Coronary artery (tissue), 2 donors: Measurements from ENCODE around the gene DENND2C.

Source experiments
- DNase-seq: peaks from one replicate; pipeline ENCODE4 v3.0.0-alpha.2; 2017; ENCODE audit warnings: low spot score
- H3K27ac ChIP-seq, 2 donors: fragments of 200-600 bp; sonication (generic); one replicate each; pipeline ENCODE4 v1.5.1; 2016 to 2019
- H3K4me3 ChIP-seq: fragments of 200-600 bp; sonication (generic); 2 replicates; pipeline ENCODE4 v1.5.1; 2016; ENCODE audit warnings: mild to moderate bottlenecking, moderate library complexity
- TF ChIP-seq, protein P1 (sequence below): fragments of 200-600 bp; sonication (generic); IDR thresholded peaks from one replicate; pipeline ENCODE4 v1.5.1; 2019; ENCODE audit warnings: antibody characterized with exemption

The DENND2C gene

DNA sequence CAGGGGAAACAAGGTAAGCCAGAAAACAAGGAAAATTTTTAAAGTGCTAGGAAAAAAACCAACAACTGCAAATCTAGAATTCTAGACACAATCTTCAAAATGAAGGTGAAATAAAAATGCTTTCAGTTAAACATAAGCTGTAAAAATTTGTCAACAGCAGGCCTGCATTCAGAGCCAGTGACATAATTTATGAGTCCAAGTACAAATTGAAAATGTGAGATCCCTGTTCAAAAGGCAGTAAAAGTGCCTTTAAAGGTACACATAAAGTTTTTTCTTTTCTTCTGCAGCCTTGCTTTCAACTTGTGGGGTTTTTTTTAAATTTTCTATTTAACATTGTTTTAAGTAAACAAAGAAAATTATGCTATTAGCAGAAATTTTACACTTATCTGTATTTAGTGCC is 37.4 kb downstream of the DENND2C start:
- TF ChIP-seq, protein P1, sequence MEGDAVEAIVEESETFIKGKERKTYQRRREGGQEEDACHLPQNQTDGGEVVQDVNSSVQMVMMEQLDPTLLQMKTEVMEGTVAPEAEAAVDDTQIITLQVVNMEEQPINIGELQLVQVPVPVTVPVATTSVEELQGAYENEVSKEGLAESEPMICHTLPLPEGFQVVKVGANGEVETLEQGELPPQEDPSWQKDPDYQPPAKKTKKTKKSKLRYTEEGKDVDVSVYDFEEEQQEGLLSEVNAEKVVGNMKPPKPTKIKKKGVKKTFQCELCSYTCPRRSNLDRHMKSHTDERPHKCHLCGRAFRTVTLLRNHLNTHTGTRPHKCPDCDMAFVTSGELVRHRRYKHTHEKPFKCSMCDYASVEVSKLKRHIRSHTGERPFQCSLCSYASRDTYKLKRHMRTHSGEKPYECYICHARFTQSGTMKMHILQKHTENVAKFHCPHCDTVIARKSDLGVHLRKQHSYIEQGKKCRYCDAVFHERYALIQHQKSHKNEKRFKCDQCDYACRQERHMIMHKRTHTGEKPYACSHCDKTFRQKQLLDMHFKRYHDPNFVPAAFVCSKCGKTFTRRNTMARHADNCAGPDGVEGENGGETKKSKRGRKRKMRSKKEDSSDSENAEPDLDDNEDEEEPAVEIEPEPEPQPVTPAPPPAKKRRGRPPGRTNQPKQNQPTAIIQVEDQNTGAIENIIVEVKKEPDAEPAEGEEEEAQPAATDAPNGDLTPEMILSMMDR = no peak
- H3K27ac ChIP-seq = no peak overlapping the region

DNA sequence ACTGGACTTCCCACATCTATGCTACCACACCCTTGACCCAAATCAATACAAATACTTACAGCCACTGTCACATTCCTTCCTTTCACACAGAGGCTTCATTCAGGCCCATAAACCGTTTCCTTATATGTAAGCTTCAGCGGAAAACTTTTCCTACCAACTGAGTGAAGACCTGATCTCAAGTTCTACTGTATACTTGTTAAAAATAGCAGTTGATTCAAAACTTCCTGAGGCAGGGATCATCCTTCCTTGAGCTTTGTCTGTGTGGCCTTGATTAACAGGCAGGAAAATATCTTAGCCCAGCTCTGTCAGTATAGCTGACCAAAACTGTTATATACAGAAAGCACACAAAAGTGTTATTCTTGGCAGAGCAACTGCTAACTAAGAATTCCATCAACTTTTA is 42.7 kb downstream of the DENND2C start:
- TF ChIP-seq, protein P1 = no peak
- DNase-seq = no peak
- Histone ChIP-seq H3K4me3 (no peak overlapping the region), H3K27ac (no peak overlapping the region)

More for the DNA sequence above, 37.4 kb downstream of the DENND2C start:
- DNase-seq = no peak
- H3K4me3 ChIP-seq = no peak overlapping the region

DNA sequence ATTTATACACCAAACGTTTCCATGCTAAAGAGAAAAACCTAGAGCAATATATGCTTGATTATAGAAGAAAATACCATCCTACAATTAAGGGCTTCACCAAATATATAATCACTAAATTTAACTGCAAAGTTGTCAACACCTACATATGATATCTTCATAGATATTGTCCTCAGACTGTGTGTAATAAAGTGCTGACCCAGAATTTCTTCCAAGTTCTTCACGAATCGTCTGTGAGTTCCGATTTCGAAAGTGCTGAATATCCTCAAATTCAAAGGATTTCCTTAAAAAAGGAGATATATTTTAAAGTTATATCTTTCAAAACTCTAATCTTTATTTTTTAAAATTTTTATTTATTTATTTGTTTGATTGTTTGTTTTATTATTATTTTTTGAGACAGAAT is 46.5 kb downstream of the DENND2C start:
- TF ChIP-seq, protein P1 = no peak
- no peak overlapping the region for H3K4me3 ChIP-seq
- DNase-seq = no peak
- no peak overlapping the region for H3K27ac ChIP-seq

DNA sequence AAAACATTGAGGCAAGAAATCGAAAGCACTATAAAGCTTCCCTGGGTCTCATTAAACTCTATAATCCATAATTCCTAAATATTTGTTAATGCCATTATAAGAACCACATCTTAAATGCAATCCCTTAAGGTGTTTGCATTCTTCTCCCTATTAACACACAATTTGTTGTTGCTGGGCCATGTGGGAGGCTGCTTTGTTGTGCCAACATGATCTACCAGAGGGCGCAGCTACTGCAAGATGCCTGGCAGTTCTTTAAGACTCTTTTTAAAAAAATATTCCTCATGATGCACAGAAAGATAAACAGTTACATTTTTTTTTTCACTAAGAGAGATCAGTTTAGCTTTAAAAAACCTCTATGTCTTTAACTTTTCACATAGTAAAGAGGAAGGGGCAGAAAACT is 49.4 kb downstream of the DENND2C start:
- H3K27ac ChIP-seq = no peak overlapping the region
- TF ChIP-seq, protein P1 = no peak
- DNase-seq = no peak
- no peak overlapping the region for H3K4me3 ChIP-seq

DNA sequence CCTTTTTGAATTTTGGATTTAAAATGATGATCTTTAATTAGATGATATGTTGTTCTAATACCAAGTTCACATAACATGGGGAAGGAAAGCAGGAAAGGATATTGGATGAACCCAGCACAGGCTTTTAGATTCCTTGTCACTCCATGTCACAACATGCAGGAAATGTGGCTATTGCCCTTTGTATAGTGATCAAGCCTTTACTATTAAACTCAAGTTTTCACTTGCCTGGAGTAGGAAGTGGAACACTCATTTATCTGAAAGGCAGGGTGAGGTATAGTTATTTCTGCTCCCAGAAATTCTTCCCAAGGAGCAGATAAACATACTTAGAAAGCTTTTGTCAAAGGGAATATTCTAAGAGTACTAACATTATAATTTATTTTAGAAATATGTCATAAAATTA is 51.2 kb downstream of the DENND2C start:
- no peak overlapping the region for H3K27ac ChIP-seq
- TF ChIP-seq, protein P1 = no peak
- no peak overlapping the region for H3K4me3 ChIP-seq
- DNase-seq = no peak

DNA sequence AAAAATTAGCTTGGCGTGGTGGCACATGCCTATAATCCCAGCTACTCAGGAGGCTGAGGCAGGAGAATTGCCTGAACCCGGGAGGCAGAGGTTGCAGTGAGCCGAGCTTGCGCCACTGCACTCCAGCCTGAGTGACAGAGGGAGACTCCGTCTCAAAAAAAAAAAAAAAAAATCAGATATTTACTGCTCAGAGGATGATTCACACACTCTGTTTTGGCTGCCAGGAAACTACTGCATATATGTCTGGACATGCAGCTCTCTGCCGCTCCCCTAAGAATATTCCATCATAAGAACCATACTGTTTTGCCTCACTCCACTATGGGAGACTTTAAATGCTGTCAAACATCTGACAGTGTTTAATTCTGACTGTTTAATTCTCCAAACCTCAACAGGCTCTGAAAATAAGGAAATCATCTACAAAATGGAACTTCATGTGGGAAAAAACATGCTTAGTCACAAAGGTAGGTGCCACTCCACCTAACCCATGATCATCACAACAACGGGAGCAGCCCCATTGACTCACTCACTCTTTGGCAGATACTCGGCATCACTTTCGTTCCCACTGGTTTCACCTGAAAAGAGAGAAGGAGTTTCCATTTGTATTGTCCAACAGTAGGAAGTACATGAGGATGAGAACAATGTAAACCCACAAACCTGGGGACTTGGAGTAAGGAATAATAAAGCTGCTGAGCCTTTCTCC is 59.2 kb downstream of the DENND2C start:
- no peak for DNase-seq
- TF ChIP-seq, protein P1 = no peak
- H3K4me3 ChIP-seq = no peak overlapping the region
- no peak overlapping the region for H3K27ac ChIP-seq

DNA sequence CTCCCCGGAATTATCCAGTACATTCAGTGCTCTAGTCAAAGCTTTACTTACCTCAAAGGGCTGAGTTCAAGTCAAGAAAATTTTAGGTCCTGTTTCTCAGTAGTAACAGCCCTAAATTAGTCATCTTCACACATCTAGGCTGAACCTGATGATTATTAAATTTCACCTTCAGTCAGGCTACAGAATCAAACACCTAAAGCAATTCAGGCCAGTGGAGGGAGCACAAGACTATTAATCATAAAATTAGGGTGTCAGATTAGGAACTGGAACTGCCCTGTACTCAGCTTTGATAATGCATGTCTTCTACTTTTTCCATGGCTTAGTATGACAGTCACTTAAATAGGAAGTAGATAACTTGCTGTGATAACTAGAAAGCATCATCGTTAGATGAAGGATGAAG is 60.0 kb downstream of the DENND2C start:
- no peak for DNase-seq
- Histone ChIP-seq H3K4me3 (no peak overlapping the region), H3K27ac (no peak overlapping the region)
- TF ChIP-seq, protein P1 = no peak
